Sigmoid colon (tissue), 4 donors: Measurements from ENCODE around the gene ANO2.

Experiments used
- CTCF ChIP-seq, 4 experiments: fragments of 450-650 bp in 3 of 4; fragments of 200-600 bp in 1 of 4; IDR thresholded peaks; one replicate each; pipeline ENCODE4 v1.5.1; 2016 to 2019; ENCODE audit warnings: antibody characterized with exemption in 4 of 4, mild to moderate bottlenecking in 3 of 4, moderate library complexity in 2 of 4
- EP300 ChIP-seq, 4 donors: sonication (generic); formaldehyde crosslinking; IDR thresholded peaks; one replicate each; pipeline ENCODE4 v1.6.1; 2017; ENCODE audit warnings: antibody characterized with exemption in 4 of 4
- POLR2AphosphoS5 ChIP-seq, 4 donors: sonication (generic); formaldehyde crosslinking; IDR thresholded peaks; one replicate each; pipeline ENCODE4 v1.6.1; 2017; ENCODE audit warnings: antibody characterized with exemption in 4 of 4

DNA sequence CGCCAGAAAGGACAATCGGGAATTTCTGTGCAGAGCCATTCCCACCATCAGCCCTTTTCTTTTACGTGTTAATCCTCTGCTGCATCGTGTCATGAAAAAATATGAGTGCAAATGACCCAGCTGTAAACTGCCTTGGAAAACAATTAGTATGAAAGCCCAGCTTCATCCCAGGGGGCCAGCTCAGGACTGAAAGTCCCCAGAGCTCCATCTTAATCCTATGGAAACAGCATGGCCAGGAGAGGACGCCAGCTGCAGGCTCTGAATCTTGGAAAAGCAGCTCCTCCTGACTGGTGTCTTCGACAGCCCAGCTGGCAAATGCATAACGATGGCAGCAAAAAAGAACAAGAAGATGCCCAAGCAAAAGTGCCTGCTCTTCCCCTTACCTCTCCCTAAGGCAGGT is 321.6 kb downstream of the ANO2 start:
- TF ChIP-seq CTCF (IDR thresholded peaks at IDR 0.05) (no peak), EP300 (IDR thresholded peaks at IDR 0.05) (no peak), POLR2AphosphoS5 (IDR thresholded peaks at IDR 0.05) (no peak)
